OCI-LY7 (cell line): ENCODE results near the gene TNFRSF17. TPM values are rescaled to one million over a fixed set of nuclear protein-coding genes. Genes with fewer than 3 reads are reported as not detected.

ENCODE experiments used
- Bru-seq: library from RNA; stranded (reverse); fragments of 400-500 nt; gene quantifications from one replicate; lab custom pipeline; 2021; lab: Mats Ljungman, UMichigan
- BruChase-seq, 2 experiments: library from RNA; stranded (reverse); fragments of 400-500 nt; gene quantifications; one replicate each; lab custom pipeline; 2021; lab: Mats Ljungman, UMichigan
- BruUV-seq: library from RNA; stranded (reverse); fragments of 400-500 nt; replicated peaks from 2 replicates; lab custom pipeline; 2021; lab: Mats Ljungman, UMichigan
- CTCF ChIA-PET: fragments of 300-600 bp; sonication (Branson Sonifier 250); formaldehyde crosslinking; loops from one replicate; lab custom pipeline; 2022; ENCODE audit warnings: antibody characterized with exemption; ENCODE audit not compliant: unreplicated experiment; lab: Charles Lee
- POLR2A ChIA-PET: fragments of 300-600 bp; sonication (Branson Sonifier 250); formaldehyde crosslinking; loops from one replicate; lab custom pipeline; 2022; ENCODE audit warnings: antibody characterized with exemption; lab: Charles Lee
- DNase-seq: peaks from one replicate; pipeline ENCODE4 v3.0.0-alpha.2; 2015; ENCODE audit warnings: low spot score
- H2AFZ ChIP-seq: fragments of 200-600 bp; sonication (generic), shearing (Covaris generic); 2 replicates; pipeline ENCODE4 v1.6.1; 2014; ENCODE audit warnings: mild to moderate bottlenecking, antibody characterized with exemption, low read length, moderate library complexity
- H3K27ac ChIP-seq: fragments of 200-600 bp; sonication (generic); 2 replicates; pipeline ENCODE4 v1.5.1; 2014; ENCODE audit warnings: mixed run types, low read depth, mild to moderate bottlenecking, moderate library complexity, low read length, inconsistent platforms; ENCODE audit not compliant: poor library complexity, severe bottlenecking
- H3K36me3 ChIP-seq: fragments of 200-600 bp; sonication (generic); 2 replicates; pipeline ENCODE4 v1.6.1; 2014; ENCODE audit warnings: mild to moderate bottlenecking, antibody characterized with exemption, low read length, moderate library complexity, mixed read lengths; ENCODE audit not compliant: insufficient read depth
- H3K4me1 ChIP-seq: fragments of 200-600 bp; sonication (generic); 2 replicates; pipeline ENCODE4 v1.5.1; 2014; ENCODE audit warnings: mild to moderate bottlenecking, low read length; ENCODE audit not compliant: insufficient read depth, poor library complexity, severe bottlenecking
- H3K4me2 ChIP-seq: fragments of 200-600 bp; sonication (generic); 2 replicates; pipeline ENCODE4 v1.6.1; 2014; ENCODE audit warnings: mild to moderate bottlenecking, low read length
- H3K4me3 ChIP-seq: fragments of 200-600 bp; sonication (generic); 2 replicates; pipeline ENCODE4 v1.5.1; 2014; ENCODE audit warnings: mild to moderate bottlenecking, low read depth, low read length; ENCODE audit not compliant: poor library complexity, severe bottlenecking
- H3K79me2 ChIP-seq: fragments of 200-600 bp; sonication (generic); 2 replicates; pipeline ENCODE4 v1.6.1; 2016; ENCODE audit warnings: low read depth, mild to moderate bottlenecking, low read length, moderate library complexity, mixed read lengths; ENCODE audit not compliant: insufficient read depth
- H3K9me2 ChIP-seq: fragments of 200-600 bp; sonication (generic); 2 replicates; pipeline ENCODE4 v1.6.1; 2016; ENCODE audit warnings: mild to moderate bottlenecking, low read length, mixed read lengths; ENCODE audit not compliant: insufficient read depth
- H3K9me3 ChIP-seq: fragments of 200-600 bp; sonication (generic); 2 replicates; pipeline ENCODE4 v1.6.1; 2014; ENCODE audit warnings: mild to moderate bottlenecking, mixed run types, low read length, mixed read lengths
- H4K20me1 ChIP-seq: fragments of 200-600 bp; sonication (generic); 2 replicates; pipeline ENCODE4 v1.6.1; 2014; ENCODE audit warnings: mild to moderate bottlenecking, antibody characterized with exemption, low read length, moderate library complexity, mixed read lengths; ENCODE audit not compliant: insufficient read depth
- CTCF ChIP-seq: fragments of 200-600 bp; sonication (generic); conservative IDR thresholded peaks from 2 replicates; pipeline ENCODE4 v1.5.1; 2014; ENCODE audit warnings: mild to moderate bottlenecking, antibody characterized with exemption, low read length, moderate library complexity, mixed read lengths
- EZH2phosphoT487 ChIP-seq: fragments of 200-600 bp; sonication (generic); IDR thresholded peaks from 2 replicates; pipeline ENCODE4 v1.6.1; 2018; ENCODE audit warnings: low read depth, borderline replicate concordance, mild to moderate bottlenecking, mixed run types, antibody characterized with exemption, low read length, moderate library complexity, mixed read lengths
- intact Hi-C: fragments of 100-400 bp; cut with micrococcal nuclease; formaldehyde crosslinking; loops from one replicate; pipeline ENCODE4 v1.10.0; 2022; ENCODE audit not compliant: unreplicated experiment
- long read RNA-seq: library from polyadenylated mRNA; stranded (forward); transcript quantifications from one replicate; pipeline ENCODE4 v2.0.0, GENCODE V29; 2022
- total RNA-seq, 2 experiments: library from RNA; depleted of rRNA in 1 of 2; stranded (reverse); fragments of >200 nt in 1 of 2; shearing (Covaris generic) in 1 of 2; gene quantifications; 2 replicates each; pipeline ENCODE4 v1.2.3, GENCODE V29; 2014 to 2022

Gene TNFRSF17
- 53.4 and 58.2 TPM in 2 replicates for total RNA-seq (2014; rRNA removed; shearing (Covaris generic))
- 33.6 and 38.8 TPM in 2 replicates for total RNA-seq (2022)
- Bru-seq, nascent RNA = percentile 97 among the genes with signal in this experiment
- BruChase-seq, experiment 1, labeled RNA remaining after a 6-hour chase = percentile 85 among the genes with signal in this experiment
- BruChase-seq, experiment 2, labeled RNA remaining after a 2-hour chase = percentile 96 among the genes with signal in this experiment
- long read RNA-seq, transcript TNFRSF17-201 (3 exons, 994 nt) = major isoform, 35 of 42 reads
- long read RNA-seq, partial matches to known transcripts = 2 of 42 reads
- long read RNA-seq, other reads (novel, unspliced or antisense) = 2 of 42 reads

- Histone ChIP-seq H3K27ac (peak within 1 kb of the TSS; percentile 94), H3K9me2 (no peaks in the 10 kb centered on the region), H3K9me3 (no peaks in the 10 kb centered on the region), H3K79me2 (peaks cover 7% of the 10 kb centered on the region; the same call in 1 of the 2 replicates), H3K36me3 (peaks cover 19% of the 10 kb centered on the region; the same call in 1 of the 2 replicates), H3K4me1 (peaks cover 82% of the 10 kb centered on the region), H2AFZ (peak within 1 kb of the TSS; percentile 3; the same call in 1 of the 2 replicates), H3K4me3 (peak within 1 kb of the TSS; percentile 68), H3K4me2 (peak within 1 kb of the TSS; percentile 97), H4K20me1 (no peaks in the 10 kb centered on the region)
- CTCF ChIA-PET = interaction anchor here (1.9 kb wide), 1 partner anchor 13 kb away, joined by 5 read pairs; no protein-coding TSS in a partner anchor
- TSS peak; percentile 90 for BruUV-seq
- TF ChIP-seq CTCF = no peak
- no peak for TF ChIP-seq EZH2phosphoT487
- peak; percentile 93 for DNase-seq
- intact Hi-C loops = loop anchor here (2.0 to 10.0 kb wide), 4 partner anchors 270 to 656 kb away; no protein-coding TSS in a partner anchor
- POLR2A ChIA-PET = interaction anchor here (0.6 to 4.1 kb wide), 10 partner anchors 13 to 581 kb away, joined by 3 to 32 read pairs (median 3); partner anchors contain the start of genes GSPT1 and SNX29
Observed at GRCh38 chr16:11964761-11965551, at the start of gene TNFRSF17. Gene TNFRSF17 (plus strand): TSS chr16:11965210. CDS start chr16:11965325, 115 bp downstream.

GRCh38 chr16:11915644-11916523 is 49.1 kb upstream of the TNFRSF17 start, which contains the start of gene GSPT1:
Gene GSPT1 (minus strand): TSS chr16:11915956. CDS start chr16:11915720, 236 bp downstream.
- H3K36me3 ChIP-seq = peaks cover 36% of the 10 kb centered on the region
- H3K4me3 ChIP-seq = peak within 1 kb of the TSS; percentile 84
- DNase-seq = peak; percentile 99
- H3K79me2 ChIP-seq = peaks cover 47% of the 10 kb centered on the region
- ChIA-PET CTCF (no interaction called here), POLR2A (interaction anchor here (0.9 to 1.3 kb wide), 2 partner anchors 9 to 49 kb away, joined by 3 to 5 read pairs; partner anchors contain the start of gene TNFRSF17)
- no peaks in the 10 kb centered on the region for H3K9me2 ChIP-seq
- H3K9me3 ChIP-seq = peaks cover 6% of the 10 kb centered on the region; the same call in 1 of the 2 replicates
- peaks cover 29% of the 10 kb centered on the region for H3K4me1 ChIP-seq
- peak within 1 kb of the TSS; percentile 54 for H3K27ac ChIP-seq
- peak within 1 kb of the TSS; percentile 91 for H3K4me2 ChIP-seq
- intact Hi-C loops = no loop called here
- H2AFZ ChIP-seq = peak within 1 kb of the TSS; percentile 98
- no TSS peak for BruUV-seq
- peaks cover 28% of the 10 kb centered on the region for H4K20me1 ChIP-seq
- TF ChIP-seq CTCF (peak; percentile 48), EZH2phosphoT487 (no peak)
